ENCODE results near the gene ZNF732. TPM values are rescaled to one million over a fixed set of nuclear protein-coding genes. Genes with fewer than 3 reads are reported as not detected.

ZNF732 gene
- total and polyA plus RNA-seq, 9 donors: 0.30 to 0.85 (median 0.43) TPM

- no peaks in the 10 kb centered on the region for H3K27me3 ChIP-seq
- no peaks in the 10 kb centered on the region for H3K4me1 ChIP-seq (ENCODE audit: insufficient read depth)
- H3K27ac ChIP-seq: no peak overlapping the region
- 94 to 100% (median 97%) methylated on average over 1 of the region's 1 CpG for WGBS, 3 donors
- no peak for TF ChIP-seq POLR2A (IDR thresholded peaks at IDR 0.05)
- TF ChIP-seq CTCF (IDR thresholded peaks at IDR 0.05): no peak
- no peak overlapping the region for H3K4me3 ChIP-seq
- intact Hi-C loops (cut with DNase I): no loop called here
- no peak for DNase-seq
- H3K9me3 ChIP-seq: no peaks in the 10 kb centered on the region
- H3K36me3 ChIP-seq: no peaks in the 10 kb centered on the region
These were observed 81.3 kb downstream of the ZNF732 start for GRCh38 chr4:223913-224497.

MicroRNAs within 50 kb of the gene (microRNA counts, 767-probe panel; counts per million panel counts)
- 530 counts per million, percentile 78 among the panel's probes with 10 or more counts for microRNA hsa-miR-571

Small RNA genes within 50 kb of the gene (microRNA-seq; reads per million reads assigned to microRNA genes)
- 0 reads per million in 3 donors for gene MIR571

Small RNA genes within 50 kb of the gene (small RNA-seq; reads per million reads assigned to genes)
- gene AC079140.2 (not detected), gene MIR571 (not detected)

Other genes starting within 250 kb of the ZNF732 start
- gene ZNF718, start 181.0 kb downstream of the ZNF732 start, total RNA-seq: 10 to 100 TPM in 2 of 7 donors, 1 to 10 TPM in 5; 4.8 to 12.4 (median 7.7) TPM
- 1 to 10 TPM; 2.5 to 2.8 TPM for gene ZNF718, start 181.0 kb downstream of the ZNF732 start, polyA plus RNA-seq
- 10 to 100 TPM; 30.9 to 55.7 (median 40.4) TPM for gene ZNF141, start 32.3 kb upstream of the ZNF732 start, total RNA-seq
- 10 to 100 TPM in 1 of 2 donors, 1 to 10 TPM in 1; 7.4 to 14.8 TPM for gene ZNF141, start 32.3 kb upstream of the ZNF732 start, polyA plus RNA-seq
- gene ZNF721, start 193.7 kb upstream of the ZNF732 start, total RNA-seq: 10 to 100 TPM; 28.2 to 38.8 (median 31.9) TPM
- 10 to 100 TPM; 13.7 to 15.5 TPM for gene ZNF721, start 193.7 kb upstream of the ZNF732 start, polyA plus RNA-seq
- gene PIGG, start 193.7 kb upstream of the ZNF732 start, total RNA-seq: 10 to 100 TPM; 32.3 to 61.3 (median 49.8) TPM
- 10 to 100 TPM; 31.5 to 38.1 TPM for gene PIGG, start 193.7 kb upstream of the ZNF732 start, polyA plus RNA-seq